Dendritic cell treated with granulocyte-macrophage colony-stimulating factor and Interleukin-4, amounts not matched to agents 40 ng/mL and 50 ng/mL, for 4 days (primary cell): ENCODE results near the gene EFNA1.
A peak's percentile ranks its signal among the peaks of the same experiment; 100 is the strongest.
"Not testable (repeated sequence)": the region's sequence is repeated elsewhere in the genome, so short reads cannot be mapped to it uniquely, and the experiment has no call there.

Experiments used
- H3K27ac Mint-ChIP-seq: one replicate; pipeline ENCODE4 v1.8.0; 2022; ENCODE audit warnings: mild to moderate bottlenecking, mixed read lengths
- H3K27me3 Mint-ChIP-seq: one replicate; pipeline ENCODE4 v1.8.0; 2022; ENCODE audit warnings: mild to moderate bottlenecking, mixed read lengths
- H3K36me3 Mint-ChIP-seq: one replicate; pipeline ENCODE4 v1.8.0; 2022; ENCODE audit warnings: low read depth, mixed read lengths
- H3K4me1 Mint-ChIP-seq: one replicate; pipeline ENCODE4 v1.8.0; 2022; ENCODE audit warnings: low read depth, mixed read lengths
- H3K4me3 Mint-ChIP-seq: one replicate; pipeline ENCODE4 v1.8.0; 2022; ENCODE audit warnings: mild to moderate bottlenecking, moderate library complexity, mixed read lengths
- H3K9me3 Mint-ChIP-seq: one replicate; pipeline ENCODE4 v1.8.0; 2022; ENCODE audit warnings: mixed read lengths
- intact Hi-C: fragments of 100-400 bp; cut with micrococcal nuclease; formaldehyde crosslinking; loops from one replicate; pipeline ENCODE4 v1.15.0; 2022

The EFNA1 gene

GRCh38 chr1:155135415-155136028 lies 7.8 kb downstream of the EFNA1 start, which contains the start of gene SLC50A1:
SLC50A1 (plus strand) TSS chr1:155135852; CDS start chr1:155135912, 60 bp downstream.
- Mint-ChIP-seq H3K27me3 (peaks cover 13% of the 10 kb centered on the region), H3K36me3 (peaks cover 45% of the 10 kb centered on the region), H3K4me3 (peak within 1 kb of the TSS; percentile 86), H3K9me3 (no peaks in the 10 kb centered on the region), H3K4me1 (peaks cover 67% of the 10 kb centered on the region), H3K27ac (peak within 1 kb of the TSS; percentile 99)
- intact Hi-C loops, result loop anchor here (5.0 kb wide), 1 partner anchor 33 kb away; no protein-coding TSS in a partner anchor

DNA sequence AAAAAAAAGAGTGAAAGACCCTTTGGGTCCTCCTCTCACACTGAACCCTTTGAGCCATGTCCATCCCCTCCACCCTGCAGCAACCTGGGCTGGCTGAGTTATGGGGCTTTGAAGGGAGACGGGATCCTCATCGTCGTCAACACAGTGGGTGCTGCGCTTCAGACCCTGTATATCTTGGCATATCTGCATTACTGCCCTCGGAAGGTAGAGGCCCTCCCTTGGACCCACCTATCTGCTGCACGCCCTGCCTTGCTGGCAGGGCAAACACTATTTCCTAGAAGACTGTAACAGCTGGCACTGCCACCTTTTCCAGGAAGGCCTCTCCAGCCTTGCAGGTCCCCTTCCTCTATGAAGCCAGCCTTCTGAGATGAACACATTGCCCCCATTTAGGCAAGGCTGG lies 9.1 kb downstream of the EFNA1 start:
- Mint-ChIP-seq H3K9me3 (peaks cover 9% of the 10 kb centered on the region), H3K27me3 (peaks cover 2% of the 10 kb centered on the region), H3K4me1 (peaks cover 62% of the 10 kb centered on the region), H3K4me3 (peak overlapping the region; percentile 86), H3K27ac (peak overlapping the region; percentile 99), H3K36me3 (peaks cover 46% of the 10 kb centered on the region)
- intact Hi-C loops, result loop anchor here (5.0 kb wide), 1 partner anchor 34 kb away; no protein-coding TSS in a partner anchor

- Mint-ChIP-seq H3K36me3 (peaks cover 46% of the 10 kb centered on the region), H3K9me3 (peaks cover 15% of the 10 kb centered on the region)
- intact Hi-C loops, result loop anchor here (5.0 kb wide), 1 partner anchor 35 kb away; no protein-coding TSS in a partner anchor
Observed at GRCh38 chr1:155137154-155137949, 9.7 kb downstream of the EFNA1 start.

GRCh38 chr1:155139895-155140629 lies 12.4 kb downstream of the EFNA1 start, which contains the start of gene DPM3:
DPM3 (minus strand) TSS chr1:155140531; CDS start chr1:155140240, 291 bp downstream.
- Mint-ChIP-seq H3K36me3 (peaks cover 45% of the 10 kb centered on the region), H3K4me3 (peak within 1 kb of the TSS; percentile 85), H3K27ac (peak within 1 kb of the TSS; percentile 96), H3K9me3 (peaks cover 17% of the 10 kb centered on the region), H3K27me3 (no peaks in the 10 kb centered on the region), H3K4me1 (peaks cover 36% of the 10 kb centered on the region)
- intact Hi-C loops, result loop anchor here (5.0 kb wide), 1 partner anchor 38 kb away; no protein-coding TSS in a partner anchor

More at GRCh38 chr1:155137154-155137949, 9.7 kb downstream of the EFNA1 start:
- H3K4me3 Mint-ChIP-seq, result peak overlapping the region; percentile 86
- H3K27ac Mint-ChIP-seq, result peak overlapping the region; percentile 99
- H3K27me3 Mint-ChIP-seq, result no peaks in the 10 kb centered on the region
- H3K4me1 Mint-ChIP-seq, result peaks cover 59% of the 10 kb centered on the region

- H3K4me3 Mint-ChIP-seq, result peak overlapping the region; percentile 85
- intact Hi-C loops, result no loop called here
- H3K27ac Mint-ChIP-seq, result peak overlapping the region; percentile 96
- peaks cover 17% of the 10 kb centered on the region for H3K9me3 Mint-ChIP-seq
- peaks cover 2% of the 10 kb centered on the region for H3K27me3 Mint-ChIP-seq
- H3K4me1 Mint-ChIP-seq, result peaks cover 31% of the 10 kb centered on the region
- peaks cover 40% of the 10 kb centered on the region for H3K36me3 Mint-ChIP-seq
Observed at GRCh38 chr1:155140630-155140953, 12.9 kb downstream of the EFNA1 start.

- peaks cover 32% of the 10 kb centered on the region for H3K36me3 Mint-ChIP-seq
- no peak overlapping the region for H3K27ac Mint-ChIP-seq
- H3K4me3 Mint-ChIP-seq, result no peak overlapping the region
- peaks cover 6% of the 10 kb centered on the region for H3K27me3 Mint-ChIP-seq
- peaks cover 17% of the 10 kb centered on the region for H3K9me3 Mint-ChIP-seq
- intact Hi-C loops, result no loop called here
- peaks cover 23% of the 10 kb centered on the region for H3K4me1 Mint-ChIP-seq
Observed at GRCh38 chr1:155141749-155142148, 14.1 kb downstream of the EFNA1 start.

GRCh38 chr1:155145491-155145890 lies 17.8 kb downstream of the EFNA1 start:
- H3K27ac Mint-ChIP-seq, result no peak overlapping the region
- peaks cover 1% of the 10 kb centered on the region for H3K36me3 Mint-ChIP-seq
- intact Hi-C loops, result no loop called here
- peaks cover 21% of the 10 kb centered on the region for H3K4me1 Mint-ChIP-seq
- H3K9me3 Mint-ChIP-seq, result peaks cover 17% of the 10 kb centered on the region
- peaks cover 6% of the 10 kb centered on the region for H3K27me3 Mint-ChIP-seq
- no peak overlapping the region for H3K4me3 Mint-ChIP-seq

DNA sequence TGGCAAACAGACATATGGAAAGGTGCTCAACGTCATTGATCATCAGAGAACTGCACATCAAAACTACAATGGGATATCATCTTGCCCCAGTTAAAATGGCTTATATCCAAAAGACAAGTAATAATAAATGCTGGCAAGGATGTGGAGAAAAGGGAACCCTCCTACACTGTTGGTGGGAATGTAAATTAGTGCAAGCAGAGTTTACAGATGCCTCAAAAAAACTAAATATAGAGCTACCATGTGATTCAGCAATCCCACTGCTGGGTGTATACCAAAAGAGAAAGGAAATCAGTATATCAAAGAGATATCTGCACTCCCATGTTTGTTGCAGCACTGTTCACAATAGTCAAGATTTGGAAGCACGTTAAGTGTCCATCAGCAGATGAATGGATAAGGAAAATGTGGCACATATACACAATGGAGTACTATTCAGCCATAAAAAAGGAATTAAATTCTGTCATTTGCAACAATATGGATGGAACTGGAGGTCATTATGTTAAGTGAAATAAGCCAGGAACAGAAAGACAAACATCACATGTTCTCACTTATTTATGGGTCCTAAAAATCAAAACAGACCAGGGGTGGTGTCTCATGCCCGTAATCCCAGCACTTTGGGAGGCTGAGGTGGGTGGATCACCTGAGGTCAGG lies 28.4 kb downstream of the EFNA1 start:
- H3K9me3 Mint-ChIP-seq, H3K36me3 Mint-ChIP-seq, H3K4me3 Mint-ChIP-seq, H3K27ac Mint-ChIP-seq, intact Hi-C loops: not testable (repeated sequence)
- Mint-ChIP-seq H3K27me3 (peaks cover 14% of the 10 kb centered on the region), H3K4me1 (peaks cover 17% of the 10 kb centered on the region)

DNA sequence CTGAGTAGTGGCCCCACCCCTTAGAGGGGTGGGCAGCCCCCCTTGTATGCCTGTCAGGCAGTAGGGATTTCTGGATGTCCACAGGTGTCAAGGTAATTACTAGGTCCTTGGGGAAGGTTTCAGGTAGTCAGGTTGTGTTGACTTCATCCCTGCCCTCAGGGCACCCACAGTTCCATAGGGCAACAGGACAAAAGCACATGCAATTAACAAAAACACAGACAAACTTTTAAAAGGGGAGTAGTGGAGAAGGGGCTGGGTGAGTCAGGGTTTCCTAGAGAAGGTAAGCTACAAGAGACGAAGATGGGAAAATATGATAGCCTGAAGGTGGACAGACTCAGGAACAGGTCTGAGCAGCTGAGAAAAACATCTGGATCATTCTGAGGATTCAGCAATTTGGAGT lies 31.3 kb downstream of the EFNA1 start:
- peaks cover 16% of the 10 kb centered on the region for H3K4me1 Mint-ChIP-seq
- H3K9me3 Mint-ChIP-seq, result no peaks in the 10 kb centered on the region
- no peaks in the 10 kb centered on the region for H3K36me3 Mint-ChIP-seq
- peaks cover 11% of the 10 kb centered on the region for H3K27me3 Mint-ChIP-seq
- no peak overlapping the region for H3K27ac Mint-ChIP-seq
- intact Hi-C loops, result no loop called here
- H3K4me3 Mint-ChIP-seq, result no peak overlapping the region

- intact Hi-C loops, result no loop called here
- Mint-ChIP-seq H3K27ac (no peak overlapping the region), H3K4me3 (no peak overlapping the region), H3K9me3 (no peaks in the 10 kb centered on the region), H3K4me1 (peaks cover 16% of the 10 kb centered on the region), H3K27me3 (peaks cover 9% of the 10 kb centered on the region), H3K36me3 (no peaks in the 10 kb centered on the region)
Observed at GRCh38 chr1:155160128-155160527, 32.5 kb downstream of the EFNA1 start.

GRCh38 chr1:155162631-155163030 lies 35.0 kb downstream of the EFNA1 start:
- H3K4me1 Mint-ChIP-seq, result peaks cover 22% of the 10 kb centered on the region
- H3K27ac Mint-ChIP-seq, H3K4me3 Mint-ChIP-seq, H3K9me3 Mint-ChIP-seq, H3K36me3 Mint-ChIP-seq, intact Hi-C loops: not testable (repeated sequence)
- H3K27me3 Mint-ChIP-seq, result peaks cover 29% of the 10 kb centered on the region

DNA sequence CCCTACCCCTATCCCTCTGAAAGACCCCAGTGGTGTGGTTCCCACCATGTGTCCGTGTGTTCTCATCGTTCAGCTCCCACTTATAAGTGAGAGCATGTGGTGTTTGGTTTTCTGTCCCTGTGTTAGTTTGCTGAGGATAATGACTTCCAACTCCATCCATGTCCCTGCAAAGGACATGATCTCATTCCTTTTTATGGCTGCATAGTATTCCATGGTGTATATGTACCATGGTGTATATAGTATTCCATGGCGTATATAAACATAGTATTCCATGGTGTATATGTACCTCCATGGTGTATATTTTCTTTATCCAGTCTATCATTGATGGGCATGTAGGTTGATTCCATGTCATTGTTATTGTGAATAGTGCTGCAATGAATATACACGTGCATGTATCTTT lies 36.1 kb downstream of the EFNA1 start:
- intact Hi-C loops, H3K36me3 Mint-ChIP-seq, H3K9me3 Mint-ChIP-seq, H3K27ac Mint-ChIP-seq, H3K4me3 Mint-ChIP-seq: not testable (repeated sequence)
- peaks cover 25% of the 10 kb centered on the region for H3K4me1 Mint-ChIP-seq
- H3K27me3 Mint-ChIP-seq, result peaks cover 33% of the 10 kb centered on the region

DNA sequence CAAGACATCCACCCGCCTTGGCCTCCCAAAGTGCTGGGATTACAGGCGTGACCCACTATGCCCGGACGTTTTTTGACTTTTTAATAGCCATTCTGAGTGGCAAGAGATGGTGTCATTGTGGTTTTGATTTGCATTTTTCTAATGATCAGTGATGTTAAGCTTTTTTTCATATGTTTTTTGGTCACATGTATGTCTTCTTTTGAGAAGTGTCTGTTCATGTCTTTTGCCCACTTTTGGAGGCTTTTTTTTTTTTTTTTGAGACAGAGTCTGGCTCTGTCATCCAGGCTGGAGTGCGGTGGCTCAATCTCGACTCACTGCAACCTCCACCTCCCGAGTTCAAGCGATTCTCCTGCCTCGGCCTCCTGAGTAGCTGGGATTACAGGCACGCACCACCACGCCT lies 36.9 kb downstream of the EFNA1 start:
- Mint-ChIP-seq H3K36me3 (peaks cover 12% of the 10 kb centered on the region), H3K27me3 (peaks cover 31% of the 10 kb centered on the region), H3K4me1 (peaks cover 25% of the 10 kb centered on the region)
- intact Hi-C loops, result loop anchor here (5.0 kb wide), 1 partner anchor 37 kb away; the partner anchor contains the start of gene EFNA1
- not testable (repeated sequence) for H3K9me3 Mint-ChIP-seq, H3K27ac Mint-ChIP-seq, H3K4me3 Mint-ChIP-seq
